Renal pelvis (tissue), 4 donors: ENCODE data around the gene PIH1D1. TPM values are rescaled to one million over a fixed set of nuclear protein-coding genes. Genes with fewer than 3 reads are reported as not detected.

ENCODE experiments used
- DNase-seq: peaks from one replicate; pipeline ENCODE4 v3.0.0-alpha.2; 2013
- polyA plus RNA-seq, 3 donors: library from polyadenylated mRNA; unstranded; fragments of 120-200 nt; gene quantifications; one replicate each; pipeline ENCODE4 v1.2.1, GENCODE V29; 2013; ENCODE audit not compliant: insufficient read length in 3 of 3

The PIH1D1 gene
- polyA plus RNA-seq, 3 donors: 92.0 to 101 (median 99.4) TPM

- no peak for DNase-seq
These were observed 11.0 kb downstream of the PIH1D1 start for GRCh38 chr19:49440439-49441209.

GRCh38 chr19:49439836-49440235 is 11.8 kb downstream of the PIH1D1 start:
- no peak for DNase-seq

- no peak for DNase-seq
These were observed 13.4 kb downstream of the PIH1D1 start for GRCh38 chr19:49438261-49438660.

GRCh38 chr19:49437231-49437630 is 14.4 kb downstream of the PIH1D1 start:
- no peak for DNase-seq

GRCh38 chr19:49436381-49437017 is 15.1 kb downstream of the PIH1D1 start:
- no peak for DNase-seq

GRCh38 chr19:49435670-49436069 is 15.9 kb downstream of the PIH1D1 start:
- DNase-seq: no peak

- no peak for DNase-seq
These were observed 16.6 kb downstream of the PIH1D1 start for GRCh38 chr19:49434907-49435583.

GRCh38 chr19:49433240-49433901 is 18.2 kb downstream of the PIH1D1 start:
- no peak for DNase-seq

- no peak for DNase-seq
These were observed 19.2 kb downstream of the PIH1D1 start for GRCh38 chr19:49432141-49433073.

- no peak for DNase-seq
These were observed 20.3 kb downstream of the PIH1D1 start for GRCh38 chr19:49431330-49431749.

GRCh38 chr19:49430678-49431329 is 20.8 kb downstream of the PIH1D1 start:
- DNase-seq: no peak

- no peak for DNase-seq
These were observed 21.4 kb downstream of the PIH1D1 start for GRCh38 chr19:49430172-49430677.

GRCh38 chr19:49428547-49429451 is 22.8 kb downstream of the PIH1D1 start:
- no peak for DNase-seq

GRCh38 chr19:49427855-49428546 is 23.6 kb downstream of the PIH1D1 start:
- DNase-seq: no peak

GRCh38 chr19:49427339-49427738 is 24.3 kb downstream of the PIH1D1 start:
- DNase-seq: no peak

GRCh38 chr19:49425922-49426592 is 25.6 kb downstream of the PIH1D1 start:
- DNase-seq: no peak

- DNase-seq: no peak
These were observed 26.4 kb downstream of the PIH1D1 start, which contains the start of gene GFY for GRCh38 chr19:49425178-49425577. GFY (plus strand) TSS chr19:49425388; CDS start chr19:49426431, 1,043 bp downstream.

GRCh38 chr19:49423985-49424303 is 27.7 kb downstream of the PIH1D1 start:
- DNase-seq: no peak
